ENCODE data around the gene BDKRB2. TPM values are rescaled to one million over a fixed set of nuclear protein-coding genes. Genes with fewer than 3 reads are reported as not detected.

The BDKRB2 gene
- polyA plus RNA-seq, 2 of the 4 experiments (the other 2 are of a cell fraction): 13.9 to 21.6 TPM

- POLR2A ChIA-PET: no interaction called here
These were observed 76.8 kb downstream of the BDKRB2 start for GRCh38 chr14:96281486-96281885.

GRCh38 chr14:96284008-96284407 is 79.4 kb downstream of the BDKRB2 start:
- no peaks in the 10 kb centered on the region for H3K9me3 ChIP-seq
- ATAC-seq (no peak), DNase-seq (ENCODE audit: low read depth in 1 of 2, low spot score in 1 of 2) (no peak), FAIRE-seq (no peak)
- no peak for TF ChIP-seq ATOH8 (CRISPR knock-in tag; IDR thresholded peaks at IDR 0.05; ENCODE audit: low read depth)
- TF ChIP-seq FOXS1 (CRISPR knock-in tag; IDR thresholded peaks at IDR 0.05): no peak
- no peak for TF ChIP-seq MAX (IDR thresholded peaks at IDR 0.05)
- no peak for TF ChIP-seq ZNF302 (CRISPR knock-in tag; IDR thresholded peaks at IDR 0.05)
- no peak for TF ChIP-seq FOSL2 (IDR thresholded peaks at IDR 0.05)
- no peak for TF ChIP-seq FOSL2 (CRISPR knock-in tag; IDR thresholded peaks at IDR 0.05)
- no peak for TF ChIP-seq BCL3 (IDR thresholded peaks at IDR 0.05)
- WGBS (ENCODE audit: missing lambda C conversion rate): 93% methylated on average over 9 of the region's 9 CpGs
- CTCF ChIA-PET: interaction anchor here (1.3 to 18.7 kb wide), 2 partner anchors 12 to 183 kb away, joined by 4 to 486 read pairs; no protein-coding TSS in a partner anchor
- H3K4me3 ChIP-seq: no peak overlapping the region
- peaks cover 22% of the 10 kb centered on the region for H3K4me1 ChIP-seq
- no peak overlapping the region for H3K27ac ChIP-seq
- POLR2A ChIA-PET: no interaction called here
- no peak overlapping the region for H3K4me2 ChIP-seq

More at GRCh38 chr14:96281486-96281885, 76.8 kb downstream of the BDKRB2 start:
- no peak for FAIRE-seq
- DNase-seq (ENCODE audit: low read depth in 1 of 2, low spot score in 1 of 2): no peak
- peak in 1 of 2 experiments; percentile 44; a peak in 1 of 6 replicates for ATAC-seq
- H3K27ac ChIP-seq: no peak overlapping the region
- TF ChIP-seq RAD21 (conservative IDR thresholded peaks at IDR 0.05 in 1 of 2, IDR thresholded peaks at IDR 0.05 in 1 of 2) (peak; percentile 32 to 38; a peak in 2 of 5 replicates), TFCP2L1 (CRISPR knock-in tag; IDR thresholded peaks at IDR 0.05) (no peak), RCOR1 (IDR thresholded peaks at IDR 0.05; ENCODE audit: low read depth, low read length) (no peak), JUN (IDR thresholded peaks at IDR 0.05) (no peak), CHD2 (IDR thresholded peaks at IDR 0.05; ENCODE audit: low read length, partially characterized antibody) (no peak), CHD4 (IDR thresholded peaks at IDR 0.05; ENCODE audit: borderline replicate concordance) (no peak), PHF8 (IDR thresholded peaks at IDR 0.05; ENCODE audit: borderline replicate concordance, low read depth) (no peak), HMGXB4 (CRISPR knock-in tag; IDR thresholded peaks at IDR 0.05; ENCODE audit: borderline replicate concordance) (no peak), CTCF (IDR thresholded peaks at IDR 0.05) (peak; percentile 17; the same call in 1 of the 3 replicates), JUNB (IDR thresholded peaks at IDR 0.05) (no peak), GATA3 (IDR thresholded peaks at IDR 0.05; ENCODE audit: borderline replicate concordance) (no peak), CBX8 (IDR thresholded peaks at IDR 0.05) (no peak), FOXS1 (CRISPR knock-in tag; IDR thresholded peaks at IDR 0.05) (no peak)
- H3K4me3 ChIP-seq: no peak overlapping the region
- peaks cover 18% of the 10 kb centered on the region; the same call in 2 of the 3 replicates for H3K9me3 ChIP-seq
- CTCF ChIA-PET: interaction anchor here (18.7 kb wide), 1 partner anchor 180 kb away, joined by 486 read pairs; no protein-coding TSS in a partner anchor
- 25% methylated on average over 4 of the region's 4 CpGs for WGBS (ENCODE audit: missing lambda C conversion rate)
- H3K4me2 ChIP-seq: peak overlapping the region; percentile 46
- H3K4me1 ChIP-seq: peaks cover 22% of the 10 kb centered on the region
